ENCODE measurements around the gene SUSD2. TPM values are rescaled to one million over a fixed set of nuclear protein-coding genes. Genes with fewer than 3 reads are reported as not detected.

The SUSD2 gene
- total RNA-seq, 1 donor from 2014 or later = 4.5 TPM

DNA sequence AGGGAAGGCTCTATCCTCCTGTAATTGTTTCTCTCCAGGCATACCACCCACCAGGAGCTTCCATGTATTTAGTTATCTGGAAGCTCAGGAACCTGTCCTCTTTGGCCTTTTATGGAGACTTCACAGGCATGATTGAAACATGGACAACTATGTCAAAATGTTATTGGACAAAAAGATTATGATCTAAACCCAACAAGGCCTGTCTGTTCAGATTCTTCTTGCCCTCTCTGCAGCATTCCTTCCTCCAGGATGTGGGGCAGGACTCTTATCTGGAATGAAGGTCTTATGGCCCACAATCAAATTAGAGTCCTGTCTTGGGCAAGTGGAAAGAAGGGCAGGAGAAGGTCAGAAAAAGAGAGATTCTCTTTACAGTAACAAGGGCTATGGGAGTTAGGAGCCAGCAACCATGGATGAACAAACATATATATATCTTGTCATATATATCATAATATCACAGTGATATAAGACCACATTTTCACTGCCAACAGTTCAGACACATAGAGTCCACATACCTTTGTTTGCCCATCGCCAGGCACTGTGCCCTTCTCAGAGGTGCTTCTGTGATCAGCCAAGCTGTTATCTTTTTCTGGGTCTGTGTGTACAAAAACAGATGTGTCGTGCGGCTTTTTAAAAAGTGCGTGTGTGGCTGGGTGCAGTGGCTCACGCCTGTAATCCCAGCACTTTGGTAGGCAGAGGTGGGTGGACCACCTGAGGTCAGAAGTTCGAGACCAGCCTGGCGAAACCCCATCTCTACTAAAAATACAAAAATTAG, 42.5 kb upstream of the SUSD2 start:
- no peaks in the 10 kb centered on the region for H3K9me3 Mint-ChIP-seq (ENCODE audit: unreplicated experiment)
- peaks cover 6% of the 10 kb centered on the region for H3K36me3 Mint-ChIP-seq (ENCODE audit: unreplicated experiment)
- no peak overlapping the region for H3K4me3 Mint-ChIP-seq (ENCODE audit: unreplicated experiment)
- no peak for DNase-seq (ENCODE audit: extremely low spot score, unreplicated experiment)
- H3K4me1 Mint-ChIP-seq (ENCODE audit: unreplicated experiment) = peaks cover 4% of the 10 kb centered on the region
- no peaks in the 10 kb centered on the region for H3K27me3 Mint-ChIP-seq (ENCODE audit: unreplicated experiment)
- no peak overlapping the region for H3K27ac Mint-ChIP-seq (ENCODE audit: unreplicated experiment)
- TF ChIP-seq, protein P1, sequence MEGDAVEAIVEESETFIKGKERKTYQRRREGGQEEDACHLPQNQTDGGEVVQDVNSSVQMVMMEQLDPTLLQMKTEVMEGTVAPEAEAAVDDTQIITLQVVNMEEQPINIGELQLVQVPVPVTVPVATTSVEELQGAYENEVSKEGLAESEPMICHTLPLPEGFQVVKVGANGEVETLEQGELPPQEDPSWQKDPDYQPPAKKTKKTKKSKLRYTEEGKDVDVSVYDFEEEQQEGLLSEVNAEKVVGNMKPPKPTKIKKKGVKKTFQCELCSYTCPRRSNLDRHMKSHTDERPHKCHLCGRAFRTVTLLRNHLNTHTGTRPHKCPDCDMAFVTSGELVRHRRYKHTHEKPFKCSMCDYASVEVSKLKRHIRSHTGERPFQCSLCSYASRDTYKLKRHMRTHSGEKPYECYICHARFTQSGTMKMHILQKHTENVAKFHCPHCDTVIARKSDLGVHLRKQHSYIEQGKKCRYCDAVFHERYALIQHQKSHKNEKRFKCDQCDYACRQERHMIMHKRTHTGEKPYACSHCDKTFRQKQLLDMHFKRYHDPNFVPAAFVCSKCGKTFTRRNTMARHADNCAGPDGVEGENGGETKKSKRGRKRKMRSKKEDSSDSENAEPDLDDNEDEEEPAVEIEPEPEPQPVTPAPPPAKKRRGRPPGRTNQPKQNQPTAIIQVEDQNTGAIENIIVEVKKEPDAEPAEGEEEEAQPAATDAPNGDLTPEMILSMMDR (IDR thresholded peaks at IDR 0.05) = no peak

DNA sequence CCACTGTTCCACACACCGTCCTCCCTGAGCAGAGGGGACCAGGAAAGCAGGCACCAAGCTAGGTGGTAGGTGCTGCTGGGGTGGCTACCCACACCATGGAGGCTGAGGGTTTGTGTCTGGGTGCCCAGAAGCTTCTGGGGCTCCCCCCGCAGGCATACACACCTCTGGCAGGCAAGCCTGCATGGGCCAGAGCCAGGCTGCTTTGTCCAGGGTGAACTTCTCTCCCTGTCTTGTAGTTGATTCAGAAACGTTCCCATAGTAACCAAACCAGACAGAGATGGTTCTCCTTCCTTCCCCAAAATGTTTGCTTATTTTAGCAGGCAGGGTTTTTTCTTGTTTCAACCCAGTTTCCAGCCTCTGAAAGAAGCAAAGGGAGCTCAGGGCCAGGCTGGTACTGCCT, 40.9 kb upstream of the SUSD2 start:
- no peak overlapping the region for H3K4me3 Mint-ChIP-seq (ENCODE audit: unreplicated experiment)
- H3K36me3 Mint-ChIP-seq (ENCODE audit: unreplicated experiment) = peaks cover 8% of the 10 kb centered on the region
- peaks cover 12% of the 10 kb centered on the region for H3K4me1 Mint-ChIP-seq (ENCODE audit: unreplicated experiment)
- no peak for DNase-seq (ENCODE audit: extremely low spot score, unreplicated experiment)
- H3K27ac Mint-ChIP-seq (ENCODE audit: unreplicated experiment) = no peak overlapping the region
- TF ChIP-seq, protein P1 (IDR thresholded peaks at IDR 0.05) = no peak
- no peaks in the 10 kb centered on the region for H3K27me3 Mint-ChIP-seq (ENCODE audit: unreplicated experiment)
- H3K9me3 Mint-ChIP-seq (ENCODE audit: unreplicated experiment) = no peaks in the 10 kb centered on the region

DNA sequence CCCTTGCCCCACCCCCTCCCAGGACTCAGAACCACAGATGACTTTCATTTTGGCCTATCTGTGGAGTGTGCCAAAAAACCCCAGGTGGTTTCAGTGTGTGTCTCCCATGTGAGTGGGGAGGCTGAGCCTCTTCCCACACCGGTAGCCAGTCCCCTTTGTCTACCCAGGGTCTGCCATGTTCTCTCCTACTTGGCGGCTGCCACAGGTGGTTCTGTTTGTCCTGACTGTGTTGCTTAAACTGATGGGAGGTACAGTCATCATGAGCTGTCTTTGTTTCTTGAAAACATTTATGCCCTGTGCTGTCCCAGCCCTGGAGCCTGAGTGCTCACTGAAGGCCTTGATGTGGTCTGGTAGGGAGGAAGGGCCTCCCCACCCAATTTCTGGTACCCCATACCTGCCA, 39.7 kb upstream of the SUSD2 start:
- no peak for DNase-seq (ENCODE audit: extremely low spot score, unreplicated experiment)
- H3K36me3 Mint-ChIP-seq (ENCODE audit: unreplicated experiment) = peaks cover 8% of the 10 kb centered on the region
- TF ChIP-seq, protein P1 (IDR thresholded peaks at IDR 0.05) = no peak

DNA sequence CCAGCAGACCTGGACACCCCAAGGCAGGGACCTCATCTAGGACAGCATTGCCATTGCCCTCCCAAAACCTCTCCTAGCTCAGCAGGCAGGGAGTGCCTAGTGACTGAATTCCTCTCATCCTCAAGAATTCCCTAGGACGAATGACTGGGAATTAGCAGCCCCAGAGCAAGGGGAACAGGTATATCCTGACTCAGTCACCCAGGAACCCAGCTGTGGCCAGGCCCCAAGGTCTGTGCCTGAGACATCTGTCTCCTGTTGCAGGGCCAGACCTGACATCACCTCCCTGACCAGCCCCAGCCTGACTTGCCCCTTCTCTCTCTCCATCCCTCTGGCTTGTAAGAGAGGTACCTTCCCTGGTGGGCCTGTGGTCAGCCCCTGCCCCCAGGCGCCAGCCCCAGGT, 39.0 kb upstream of the SUSD2 start:
- no peak for DNase-seq (ENCODE audit: extremely low spot score, unreplicated experiment)
- Mint-ChIP-seq H3K27me3 (ENCODE audit: unreplicated experiment) (no peaks in the 10 kb centered on the region), H3K36me3 (ENCODE audit: unreplicated experiment) (peaks cover 5% of the 10 kb centered on the region), H3K27ac (ENCODE audit: unreplicated experiment) (no peak overlapping the region), H3K4me3 (ENCODE audit: unreplicated experiment) (no peak overlapping the region), H3K4me1 (ENCODE audit: unreplicated experiment) (peaks cover 30% of the 10 kb centered on the region), H3K9me3 (ENCODE audit: unreplicated experiment) (no peaks in the 10 kb centered on the region)
- TF ChIP-seq, protein P1 (IDR thresholded peaks at IDR 0.05) = no peak

More for the DNA sequence above, 39.7 kb upstream of the SUSD2 start:
- Mint-ChIP-seq H3K27ac (ENCODE audit: unreplicated experiment) (no peak overlapping the region), H3K27me3 (ENCODE audit: unreplicated experiment) (no peaks in the 10 kb centered on the region), H3K9me3 (ENCODE audit: unreplicated experiment) (no peaks in the 10 kb centered on the region), H3K4me1 (ENCODE audit: unreplicated experiment) (peaks cover 24% of the 10 kb centered on the region), H3K4me3 (ENCODE audit: unreplicated experiment) (no peak overlapping the region)

DNA sequence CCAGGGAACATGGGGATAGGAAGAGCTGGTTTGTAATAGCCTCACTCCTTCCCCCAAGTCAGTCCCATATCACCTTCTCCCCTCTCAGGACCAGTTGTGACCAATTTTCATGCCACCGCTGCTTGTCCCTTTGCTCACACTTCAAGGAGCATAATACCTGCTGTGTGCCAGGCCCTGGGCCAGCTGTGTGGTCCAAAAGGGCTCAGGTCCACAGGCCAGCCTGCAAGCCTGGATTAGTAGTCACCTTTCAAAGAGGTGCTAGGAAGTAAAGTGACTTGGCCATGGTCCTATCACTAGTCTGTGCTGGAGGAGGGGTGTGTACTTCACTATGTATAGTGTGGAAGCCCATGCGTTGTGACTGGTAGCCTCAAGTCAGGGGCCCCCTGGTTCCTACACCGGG, 38.5 kb upstream of the SUSD2 start:
- Mint-ChIP-seq H3K36me3 (ENCODE audit: unreplicated experiment) (peaks cover 5% of the 10 kb centered on the region), H3K4me1 (ENCODE audit: unreplicated experiment) (peaks cover 32% of the 10 kb centered on the region), H3K27me3 (ENCODE audit: unreplicated experiment) (no peaks in the 10 kb centered on the region), H3K9me3 (ENCODE audit: unreplicated experiment) (no peaks in the 10 kb centered on the region), H3K27ac (ENCODE audit: unreplicated experiment) (no peak overlapping the region), H3K4me3 (ENCODE audit: unreplicated experiment) (no peak overlapping the region)
- DNase-seq (ENCODE audit: extremely low spot score, unreplicated experiment) = no peak
- TF ChIP-seq, protein P1 (IDR thresholded peaks at IDR 0.05) = no peak

All from osteocyte (in vitro differentiated cells).